ENCODE results near the gene SPR. TPM values are rescaled to one million over a fixed set of nuclear protein-coding genes. Genes with fewer than 3 reads are reported as not detected.

Gene SPR
- total RNA-seq, 1 donor from 2014 or later: 4.2 TPM

- peaks cover 34 to 39% (median 35%) of the 10 kb centered on the region in 3 donors for H3K4me1 ChIP-seq (ENCODE audit: control insufficient read depth in 3 of 3, insufficient read depth in 3 of 3, low read length in 3 of 3)
- H3K9me3 ChIP-seq (ENCODE audit: control insufficient read depth in 3 of 3, low read length in 3 of 3): no peaks in the 10 kb centered on the region
- no peaks in the 10 kb centered on the region for H3K36me3 ChIP-seq (ENCODE audit: control insufficient read depth in 3 of 3, insufficient read depth in 3 of 3, low read length in 3 of 3)
- H3K9ac ChIP-seq (ENCODE audit: low read depth in 1 of 3, low read length in 3 of 3): no peak overlapping the region
- H3K27me3 ChIP-seq (ENCODE audit: control insufficient read depth in 3 of 3, insufficient read depth in 3 of 3, low read length in 3 of 3): peaks cover 86 to 94% (median 92%) of the 10 kb centered on the region in 3 donors
- H3K27ac ChIP-seq (ENCODE audit: low read depth, low read length): no peak overlapping the region
- no peak overlapping the region for H3K4me3 ChIP-seq (ENCODE audit: low read length in 3 of 3)
Observed at GRCh38 chr2:72921088-72921851, 34.1 kb downstream of the SPR start.

GRCh38 chr2:72921853-72922252, 34.6 kb downstream of the SPR start:
- H3K4me1 ChIP-seq (ENCODE audit: control insufficient read depth in 3 of 3, insufficient read depth in 3 of 3, low read length in 3 of 3): peaks cover 29 to 33% (median 31%) of the 10 kb centered on the region in 3 donors
- no peaks in the 10 kb centered on the region for H3K9me3 ChIP-seq (ENCODE audit: control insufficient read depth in 3 of 3, low read length in 3 of 3)
- peaks cover 86 to 94% (median 92%) of the 10 kb centered on the region in 3 donors for H3K27me3 ChIP-seq (ENCODE audit: control insufficient read depth in 3 of 3, insufficient read depth in 3 of 3, low read length in 3 of 3)
- no peak overlapping the region for H3K4me3 ChIP-seq (ENCODE audit: low read length in 3 of 3)
- no peaks in the 10 kb centered on the region for H3K36me3 ChIP-seq (ENCODE audit: control insufficient read depth in 3 of 3, insufficient read depth in 3 of 3, low read length in 3 of 3)
- no peak overlapping the region for H3K27ac ChIP-seq (ENCODE audit: low read depth, low read length)
- H3K9ac ChIP-seq (ENCODE audit: low read depth in 1 of 3, low read length in 3 of 3): no peak overlapping the region

- Histone ChIP-seq H3K36me3 (ENCODE audit: control insufficient read depth in 3 of 3, insufficient read depth in 3 of 3, low read length in 3 of 3) (no peaks in the 10 kb centered on the region), H3K27ac (ENCODE audit: low read depth, low read length) (no peak overlapping the region), H3K9me3 (ENCODE audit: control insufficient read depth in 3 of 3, low read length in 3 of 3) (no peaks in the 10 kb centered on the region), H3K4me3 (ENCODE audit: low read length in 3 of 3) (no peak overlapping the region), H3K27me3 (ENCODE audit: control insufficient read depth in 3 of 3, insufficient read depth in 3 of 3, low read length in 3 of 3) (peaks cover 94 to 98% (median 97%) of the 10 kb centered on the region in 3 donors), H3K4me1 (ENCODE audit: control insufficient read depth in 3 of 3, insufficient read depth in 3 of 3, low read length in 3 of 3) (peaks cover 14 to 19% (median 16%) of the 10 kb centered on the region in 3 donors), H3K9ac (ENCODE audit: low read depth in 1 of 3, low read length in 3 of 3) (no peak overlapping the region)
Observed at GRCh38 chr2:72923833-72924352, 36.7 kb downstream of the SPR start.

- no peak overlapping the region for H3K9ac ChIP-seq (ENCODE audit: low read depth in 1 of 3, low read length in 3 of 3)
- H3K9me3 ChIP-seq (ENCODE audit: control insufficient read depth in 3 of 3, low read length in 3 of 3): no peaks in the 10 kb centered on the region
- H3K4me3 ChIP-seq (ENCODE audit: low read length in 3 of 3): no peak overlapping the region
- peaks cover 13 to 18% (median 16%) of the 10 kb centered on the region in 3 donors for H3K4me1 ChIP-seq (ENCODE audit: control insufficient read depth in 3 of 3, insufficient read depth in 3 of 3, low read length in 3 of 3)
- no peak overlapping the region for H3K27ac ChIP-seq (ENCODE audit: low read depth, low read length)
- peaks cover 94 to 98% (median 97%) of the 10 kb centered on the region in 3 donors for H3K27me3 ChIP-seq (ENCODE audit: control insufficient read depth in 3 of 3, insufficient read depth in 3 of 3, low read length in 3 of 3)
- H3K36me3 ChIP-seq (ENCODE audit: control insufficient read depth in 3 of 3, insufficient read depth in 3 of 3, low read length in 3 of 3): no peaks in the 10 kb centered on the region
Observed at GRCh38 chr2:72924353-72925240, 37.4 kb downstream of the SPR start.

- peaks cover 94 to 98% (median 97%) of the 10 kb centered on the region in 3 donors for H3K27me3 ChIP-seq (ENCODE audit: control insufficient read depth in 3 of 3, insufficient read depth in 3 of 3, low read length in 3 of 3)
- peaks cover 6 to 11% (median 8%) of the 10 kb centered on the region in 3 donors for H3K4me1 ChIP-seq (ENCODE audit: control insufficient read depth in 3 of 3, insufficient read depth in 3 of 3, low read length in 3 of 3)
- H3K9ac ChIP-seq (ENCODE audit: low read depth in 1 of 3, low read length in 3 of 3): no peak overlapping the region
- H3K4me3 ChIP-seq (ENCODE audit: low read length in 3 of 3): no peak overlapping the region
- H3K27ac ChIP-seq (ENCODE audit: low read depth, low read length): no peak overlapping the region
- no peaks in the 10 kb centered on the region for H3K36me3 ChIP-seq (ENCODE audit: control insufficient read depth in 3 of 3, insufficient read depth in 3 of 3, low read length in 3 of 3)
- H3K9me3 ChIP-seq (ENCODE audit: control insufficient read depth in 3 of 3, low read length in 3 of 3): no peaks in the 10 kb centered on the region
Observed at GRCh38 chr2:72925328-72925943, 38.2 kb downstream of the SPR start.

GRCh38 chr2:72926368-72926767, 39.2 kb downstream of the SPR start:
- H3K9ac ChIP-seq (ENCODE audit: low read depth in 1 of 3, low read length in 3 of 3): no peak overlapping the region
- H3K4me1 ChIP-seq (ENCODE audit: control insufficient read depth in 3 of 3, insufficient read depth in 3 of 3, low read length in 3 of 3): peaks cover 0 to 7% (median 3%) of the 10 kb centered on the region in 3 donors
- H3K4me3 ChIP-seq (ENCODE audit: low read length in 3 of 3): no peak overlapping the region
- H3K27me3 ChIP-seq (ENCODE audit: control insufficient read depth in 3 of 3, insufficient read depth in 3 of 3, low read length in 3 of 3): peaks cover 86 to 95% (median 92%) of the 10 kb centered on the region in 3 donors
- no peak overlapping the region for H3K27ac ChIP-seq (ENCODE audit: low read depth, low read length)
- no peaks in the 10 kb centered on the region for H3K36me3 ChIP-seq (ENCODE audit: control insufficient read depth in 3 of 3, insufficient read depth in 3 of 3, low read length in 3 of 3)
- H3K9me3 ChIP-seq (ENCODE audit: control insufficient read depth in 3 of 3, low read length in 3 of 3): no peaks in the 10 kb centered on the region

GRCh38 chr2:72926811-72927465, 39.7 kb downstream of the SPR start:
- no peak overlapping the region for H3K4me3 ChIP-seq (ENCODE audit: low read length in 3 of 3)
- peaks cover 82 to 95% (median 92%) of the 10 kb centered on the region in 3 donors for H3K27me3 ChIP-seq (ENCODE audit: control insufficient read depth in 3 of 3, insufficient read depth in 3 of 3, low read length in 3 of 3)

GRCh38 chr2:72927619-72928550, 40.7 kb downstream of the SPR start:
- no peak overlapping the region for H3K27ac ChIP-seq (ENCODE audit: low read depth, low read length)
- no peak overlapping the region for H3K4me3 ChIP-seq (ENCODE audit: low read length in 3 of 3)
- no peaks in the 10 kb centered on the region for H3K36me3 ChIP-seq (ENCODE audit: control insufficient read depth in 3 of 3, insufficient read depth in 3 of 3, low read length in 3 of 3)
- H3K9me3 ChIP-seq (ENCODE audit: control insufficient read depth in 3 of 3, low read length in 3 of 3): no peaks in the 10 kb centered on the region
- peaks cover 77 to 90% (median 90%) of the 10 kb centered on the region in 3 donors for H3K27me3 ChIP-seq (ENCODE audit: control insufficient read depth in 3 of 3, insufficient read depth in 3 of 3, low read length in 3 of 3)
- peaks cover 0 to 7% (median 3%) of the 10 kb centered on the region in 3 donors for H3K4me1 ChIP-seq (ENCODE audit: control insufficient read depth in 3 of 3, insufficient read depth in 3 of 3, low read length in 3 of 3)
- no peak overlapping the region for H3K9ac ChIP-seq (ENCODE audit: low read depth in 1 of 3, low read length in 3 of 3)

More at GRCh38 chr2:72926811-72927465, 39.7 kb downstream of the SPR start:
- Histone ChIP-seq H3K4me1 (ENCODE audit: control insufficient read depth in 3 of 3, insufficient read depth in 3 of 3, low read length in 3 of 3) (peaks cover 0 to 7% (median 3%) of the 10 kb centered on the region in 3 donors), H3K36me3 (ENCODE audit: control insufficient read depth in 3 of 3, insufficient read depth in 3 of 3, low read length in 3 of 3) (no peaks in the 10 kb centered on the region), H3K9ac (ENCODE audit: low read depth in 1 of 3, low read length in 3 of 3) (no peak overlapping the region), H3K9me3 (ENCODE audit: control insufficient read depth in 3 of 3, low read length in 3 of 3) (no peaks in the 10 kb centered on the region), H3K27ac (ENCODE audit: low read depth, low read length) (no peak overlapping the region)
